GM12875 (cell line): ENCODE data around the gene SLC17A5.

Source experiments
- H3K4me3 ChIP-seq: one replicate; pipeline ENCODE4 v1.5.1; 2011; ENCODE audit warnings: low read depth, low read length, control low read depth
- TF ChIP-seq, protein P1 (sequence below): IDR thresholded peaks from 2 replicates; pipeline ENCODE4 v1.5.1; 2011; ENCODE audit warnings: low read depth, mild to moderate bottlenecking, control low read depth, inconsistent platforms, low read length, moderate library complexity, borderline replicate concordance; ENCODE audit not compliant: insufficient read depth

Gene SLC17A5

DNA sequence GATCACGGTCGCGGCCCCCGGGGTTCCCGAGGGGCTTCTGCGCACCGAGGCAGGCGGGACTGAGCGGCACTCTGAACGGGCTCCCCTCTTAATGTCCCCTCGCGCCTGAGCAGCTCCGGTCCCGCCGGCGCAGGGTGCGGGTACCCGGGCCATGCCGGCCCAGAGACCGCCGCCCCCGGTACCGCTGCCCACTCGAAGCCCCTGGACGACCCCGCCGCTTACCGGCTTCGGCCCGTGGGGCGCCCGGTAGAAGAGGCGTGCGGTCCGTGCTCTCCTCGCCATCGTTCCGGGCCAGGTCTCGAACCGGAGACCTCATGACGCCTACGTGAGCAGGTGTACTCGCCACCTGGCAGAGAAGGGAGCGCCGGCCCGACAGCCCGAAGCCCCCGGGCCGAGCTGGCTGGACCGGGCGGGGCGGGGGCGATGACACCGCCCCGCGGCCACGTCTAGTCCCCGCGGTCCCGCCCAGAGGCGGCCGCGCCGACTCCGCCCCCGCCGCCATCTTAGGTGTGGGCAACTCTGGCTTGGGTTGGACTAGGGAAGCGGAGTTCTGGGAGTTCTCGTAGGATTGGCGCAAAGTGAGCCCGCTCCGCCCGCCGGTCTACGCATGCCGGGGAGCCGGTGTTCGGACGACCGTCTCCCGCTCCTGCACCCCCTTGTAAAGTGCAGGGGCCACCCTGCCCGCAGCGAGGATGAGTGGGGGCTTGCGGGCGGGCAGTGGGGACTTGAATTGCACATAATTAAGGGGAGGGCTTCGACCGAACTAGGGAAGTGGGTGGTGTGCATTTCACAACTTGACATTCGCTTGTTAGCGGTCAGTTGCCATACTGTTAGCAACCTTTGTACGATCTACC lies at the start of gene SLC17A5:
Gene SLC17A5 (minus strand): TSS at position 422 of the 854 bp plus-strand sequence. CDS start 106 bp downstream, at position 316.
- TF ChIP-seq, protein P1, sequence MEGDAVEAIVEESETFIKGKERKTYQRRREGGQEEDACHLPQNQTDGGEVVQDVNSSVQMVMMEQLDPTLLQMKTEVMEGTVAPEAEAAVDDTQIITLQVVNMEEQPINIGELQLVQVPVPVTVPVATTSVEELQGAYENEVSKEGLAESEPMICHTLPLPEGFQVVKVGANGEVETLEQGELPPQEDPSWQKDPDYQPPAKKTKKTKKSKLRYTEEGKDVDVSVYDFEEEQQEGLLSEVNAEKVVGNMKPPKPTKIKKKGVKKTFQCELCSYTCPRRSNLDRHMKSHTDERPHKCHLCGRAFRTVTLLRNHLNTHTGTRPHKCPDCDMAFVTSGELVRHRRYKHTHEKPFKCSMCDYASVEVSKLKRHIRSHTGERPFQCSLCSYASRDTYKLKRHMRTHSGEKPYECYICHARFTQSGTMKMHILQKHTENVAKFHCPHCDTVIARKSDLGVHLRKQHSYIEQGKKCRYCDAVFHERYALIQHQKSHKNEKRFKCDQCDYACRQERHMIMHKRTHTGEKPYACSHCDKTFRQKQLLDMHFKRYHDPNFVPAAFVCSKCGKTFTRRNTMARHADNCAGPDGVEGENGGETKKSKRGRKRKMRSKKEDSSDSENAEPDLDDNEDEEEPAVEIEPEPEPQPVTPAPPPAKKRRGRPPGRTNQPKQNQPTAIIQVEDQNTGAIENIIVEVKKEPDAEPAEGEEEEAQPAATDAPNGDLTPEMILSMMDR: no peak
- H3K4me3 ChIP-seq: peak within 1 kb of the TSS; percentile 95

DNA sequence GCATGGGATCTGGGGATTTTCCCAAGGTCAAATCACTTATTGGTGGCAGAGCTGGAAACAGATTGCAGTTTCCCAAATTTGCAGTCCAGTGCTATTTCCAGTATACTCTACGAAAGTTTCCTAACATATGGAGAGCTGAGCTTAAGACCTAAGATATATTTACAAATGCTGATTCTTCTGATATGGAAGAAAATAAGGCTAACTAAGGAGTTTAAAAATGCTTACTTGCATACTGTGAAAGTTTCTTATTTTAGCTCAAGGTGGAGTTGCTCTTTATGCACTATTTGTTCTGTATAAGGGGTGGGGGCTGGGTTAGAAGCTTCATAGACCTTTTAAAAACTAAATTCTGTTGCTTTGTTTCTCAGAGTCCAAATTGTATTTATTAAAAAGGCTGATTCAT lies 49.7 kb upstream of the SLC17A5 start:
- H3K4me3 ChIP-seq: no peak overlapping the region
- TF ChIP-seq, protein P1: no peak

- no peak overlapping the region for H3K4me3 ChIP-seq
- TF ChIP-seq, protein P1: no peak
Measured at GRCh38 chr6:73702444-73702843, 48.7 kb upstream of the SLC17A5 start.

DNA sequence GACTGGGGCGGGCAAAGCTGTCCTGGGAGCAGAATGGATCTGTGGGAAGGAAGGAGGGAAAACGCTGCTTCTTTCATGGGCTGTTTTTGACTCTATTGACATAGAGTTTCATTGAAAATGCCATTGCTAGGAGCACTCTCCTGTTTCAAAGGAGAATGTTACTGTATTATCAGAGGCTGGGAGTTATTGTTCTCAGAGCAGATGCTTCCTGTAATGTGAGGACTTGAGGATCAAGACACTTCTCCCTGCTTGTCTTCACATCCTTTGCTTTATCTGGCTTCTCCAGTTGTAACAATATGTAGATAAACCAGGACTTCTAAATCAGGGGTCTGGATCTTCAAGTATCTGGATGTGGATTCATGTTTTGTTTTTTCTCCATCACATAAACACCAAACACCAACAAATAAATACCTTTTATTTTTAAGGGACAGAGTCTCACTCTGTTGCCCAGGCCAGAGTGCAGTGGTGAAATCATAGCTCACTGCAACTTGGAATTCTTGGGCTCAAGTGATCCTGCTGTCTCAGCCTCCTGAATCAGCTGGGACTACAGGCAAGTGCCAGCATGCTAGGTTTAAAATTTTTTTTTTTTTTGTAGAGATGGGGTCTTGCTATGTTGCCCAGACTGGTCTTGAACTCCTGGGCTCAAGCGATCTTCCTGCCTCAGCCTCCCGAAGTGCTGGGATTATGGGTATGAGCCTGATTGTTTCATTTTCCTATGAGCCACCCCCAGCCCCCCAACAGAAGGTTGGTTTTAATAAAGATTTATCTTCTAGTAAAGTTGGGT lies 46.1 kb upstream of the SLC17A5 start:
- TF ChIP-seq, protein P1: no peak
- H3K4me3 ChIP-seq: no peak overlapping the region

GRCh38 chr6:73696966-73697655 lies 43.3 kb upstream of the SLC17A5 start:
- H3K4me3 ChIP-seq: no peak overlapping the region
- TF ChIP-seq, protein P1: no peak

GRCh38 chr6:73695619-73696421 lies 42.0 kb upstream of the SLC17A5 start, which contains the start of gene CD109:
CD109 (plus strand) TSS chr6:73696203; CDS start chr6:73696216, 13 bp downstream.
- TF ChIP-seq, protein P1: no peak
- H3K4me3 ChIP-seq: peak within 1 kb of the TSS; percentile 46
